Gastroesophageal sphincter (tissue), 3 donors: ENCODE data around the gene NEU4.

Experiments used
- CTCF ChIP-seq, 4 experiments: fragments of 200-600 bp in 2 of 4; fragments of 450-650 bp in 2 of 4; sonication (generic) in 1 of 4; IDR thresholded peaks; one replicate each; pipeline ENCODE4 v1.5.1; 2017 to 2019; ENCODE audit warnings: antibody characterized with exemption in 4 of 4, mild to moderate bottlenecking in 2 of 4, moderate library complexity in 2 of 4
- EP300 ChIP-seq: sonication (generic); formaldehyde crosslinking; IDR thresholded peaks from one replicate; pipeline ENCODE4 v1.6.1; 2017; ENCODE audit warnings: antibody characterized with exemption, mild to moderate bottlenecking
- POLR2A ChIP-seq, 2 donors: fragments of 450-650 bp; IDR thresholded peaks; one replicate each; pipeline ENCODE4 v1.6.1; 2017; ENCODE audit warnings: antibody characterized with exemption in 2 of 2, mild to moderate bottlenecking in 2 of 2, moderate library complexity in 1 of 2
- POLR2AphosphoS5 ChIP-seq: sonication (generic); formaldehyde crosslinking; IDR thresholded peaks from one replicate; pipeline ENCODE4 v1.6.1; 2017; ENCODE audit warnings: antibody characterized with exemption

GRCh38 chr2:241816431-241817121 lies 7.6 kb downstream of the NEU4 start:
- TF ChIP-seq CTCF (IDR thresholded peaks at IDR 0.05): no peak
- TF ChIP-seq POLR2AphosphoS5: no peak
- no peak for TF ChIP-seq POLR2A (IDR thresholded peaks at IDR 0.05)
- no peak for TF ChIP-seq EP300
